ENCODE data around the gene ZNF182. TPM values are rescaled to one million over a fixed set of nuclear protein-coding genes. Genes with fewer than 3 reads are reported as not detected.
A peak's percentile ranks its signal among the peaks of the same experiment; 100 is the strongest.
"Not testable (repeated sequence)": the region's sequence is repeated elsewhere in the genome, so short reads cannot be mapped to it uniquely, and the experiment has no call there.

ZNF182 gene
- total and polyA plus RNA-seq, 9 of the 15 experiments (the other 6 are each of a cell fraction or from before 2014, with no cell fraction given): 0.59 to 5.0 (median 3.9) TPM

- H3K4me3 ChIP-seq; DNase-seq (ENCODE audit: extremely low read depth in 1 of 4, low spot score in 3 of 4); H3K4me1 ChIP-seq (replicated peaks in 1 of 2; ENCODE audit: control insufficient read depth in 2 of 2, insufficient read depth in 2 of 2, low read length in 2 of 2); CTCF ChIA-PET (ENCODE audit: low intra/inter-chr PET ratio); FAIRE-seq; H3K4me2 ChIP-seq (ENCODE audit: insufficient read depth, low read length); H3K9me3 ChIP-seq (replicated peaks; ENCODE audit: control insufficient read depth, insufficient read depth, low read depth, low read length); in situ Hi-C loops (cut with MboI); H3K27me3 ChIP-seq (ENCODE audit: control insufficient read depth in 2 of 2, insufficient read depth in 2 of 2, low read length in 2 of 2); H2AFZ ChIP-seq (ENCODE audit: low read depth, low read length); H4K20me1 ChIP-seq (replicated peaks; ENCODE audit: control insufficient read depth, insufficient read depth, low read length); POLR2A ChIA-PET; ATAC-seq; H3K27ac ChIP-seq (ENCODE audit: extremely low read depth, low read depth, low read length); BruUV-seq (replicated peaks); intact Hi-C loops (cut with micrococcal nuclease); H3K9ac ChIP-seq (ENCODE audit: insufficient read depth in 1 of 2, low read depth in 2 of 2, low read length in 2 of 2); H3K79me2 ChIP-seq (ENCODE audit: control insufficient read depth, insufficient read depth, low read length); H3K9me1 ChIP-seq (ENCODE audit: control insufficient read depth, insufficient read depth, low read length); H3K36me3 ChIP-seq (ENCODE audit: control insufficient read depth, insufficient read depth, low read length): not testable (repeated sequence)
- WGBS (ENCODE audit: insufficient coverage, low coverage, missing lambda C conversion rate): 19% methylated on average over 4 of the region's 6 CpGs
- TF ChIP-seq ESRRA (IDR thresholded peaks at IDR 0.05; ENCODE audit: borderline replicate concordance, low read depth): peak; percentile 61
Observed at GRCh38 chrX:47961830-47962229, 42.0 kb downstream of the ZNF182 start.

GRCh38 chrX:47960406-47960805, 43.4 kb downstream of the ZNF182 start:
- DNase-seq (ENCODE audit: extremely low read depth in 1 of 4, low spot score in 3 of 4) (no peak), FAIRE-seq (no peak), ATAC-seq (no peak)
- no peaks in the 10 kb centered on the region for H3K79me2 ChIP-seq (ENCODE audit: control insufficient read depth, insufficient read depth, low read length)
- no peaks in the 10 kb centered on the region for H3K9me1 ChIP-seq (ENCODE audit: control insufficient read depth, insufficient read depth, low read length)
- no peak overlapping the region for H3K4me2 ChIP-seq (ENCODE audit: insufficient read depth, low read length)
- H3K9me3 ChIP-seq (replicated peaks; ENCODE audit: control insufficient read depth, insufficient read depth, low read depth, low read length): no peaks in the 10 kb centered on the region
- TF ChIP-seq ELF4 (CRISPR knock-in tag; IDR thresholded peaks at IDR 0.05) (no peak), ZBTB40 (IDR thresholded peaks at IDR 0.05) (no peak), ZBTB40 (CRISPR knock-in tag; IDR thresholded peaks at IDR 0.05) (no peak), FOS (IDR thresholded peaks at IDR 0.05; ENCODE audit: extremely low read depth, insufficient read length) (no peak), SETDB1 (IDR thresholded peaks at IDR 0.05; ENCODE audit: low read length) (no peak), ZNF785 (CRISPR knock-in tag; IDR thresholded peaks at IDR 0.05) (no peak), TEAD2 (tag; IDR thresholded peaks at IDR 0.05) (no peak)
- in situ Hi-C loops (cut with MboI) (no loop called here), intact Hi-C loops (cut with micrococcal nuclease) (no loop called here)
- CTCF ChIA-PET (ENCODE audit: low intra/inter-chr PET ratio): no interaction called here
- H3K27ac ChIP-seq (ENCODE audit: extremely low read depth, low read depth, low read length): no peak overlapping the region
- no TSS peak for BruUV-seq (replicated peaks)
- H3K4me1 ChIP-seq (replicated peaks in 1 of 2; ENCODE audit: control insufficient read depth in 2 of 2, insufficient read depth in 2 of 2, low read length in 2 of 2): no peaks in the 10 kb centered on the region; a peak in 2 of 5 replicates
- H3K9ac ChIP-seq (ENCODE audit: insufficient read depth in 1 of 2, low read depth in 2 of 2, low read length in 2 of 2): no peak overlapping the region
- no peak overlapping the region for H3K4me3 ChIP-seq
- no peaks in the 10 kb centered on the region for H3K36me3 ChIP-seq (ENCODE audit: control insufficient read depth, insufficient read depth, low read length)
- H3K27me3 ChIP-seq (ENCODE audit: control insufficient read depth in 2 of 2, insufficient read depth in 2 of 2, low read length in 2 of 2): peaks cover 0 to 8% of the 10 kb centered on the region in 2 experiments; a peak in 2 of 5 replicates
- WGBS (ENCODE audit: insufficient coverage, low coverage, missing lambda C conversion rate): 0% methylated on average over 2 of the region's 2 CpGs
- no peak overlapping the region for H2AFZ ChIP-seq (ENCODE audit: low read depth, low read length)
- H4K20me1 ChIP-seq (replicated peaks; ENCODE audit: control insufficient read depth, insufficient read depth, low read length): no peaks in the 10 kb centered on the region
- POLR2A ChIA-PET: interaction anchor here (0.6 kb wide), 1 partner anchor 12 kb away, joined by 3 read pairs; no protein-coding TSS in a partner anchor

Data from K562 (cell line).